OCI-LY1 (cell line): ENCODE measurements around the gene SLC12A4.

Source experiments
- CTCF ChIP-seq: fragments of 200-600 bp; sonication (generic), shearing (Covaris generic); IDR thresholded peaks from 2 replicates; pipeline ENCODE4 v1.5.1; 2017; ENCODE audit warnings: mild to moderate bottlenecking, antibody characterized with exemption, low read length, moderate library complexity, mixed read lengths
- EZH2 ChIP-seq: fragments of 200-600 bp; sonication (generic), shearing (Covaris generic); IDR thresholded peaks from 2 replicates; pipeline ENCODE4 v1.8.0; 2017; ENCODE audit warnings: borderline replicate concordance, mixed run types, mild to moderate bottlenecking, antibody characterized with exemption, low read length, moderate library complexity, mixed read lengths

- TF ChIP-seq CTCF = no peak
- no peak for TF ChIP-seq EZH2
Observed at GRCh38 chr16:67961551-67961957, 6.9 kb downstream of the SLC12A4 start.
